ENCODE data around the gene FAM13A.

FAM13A gene

DNA sequence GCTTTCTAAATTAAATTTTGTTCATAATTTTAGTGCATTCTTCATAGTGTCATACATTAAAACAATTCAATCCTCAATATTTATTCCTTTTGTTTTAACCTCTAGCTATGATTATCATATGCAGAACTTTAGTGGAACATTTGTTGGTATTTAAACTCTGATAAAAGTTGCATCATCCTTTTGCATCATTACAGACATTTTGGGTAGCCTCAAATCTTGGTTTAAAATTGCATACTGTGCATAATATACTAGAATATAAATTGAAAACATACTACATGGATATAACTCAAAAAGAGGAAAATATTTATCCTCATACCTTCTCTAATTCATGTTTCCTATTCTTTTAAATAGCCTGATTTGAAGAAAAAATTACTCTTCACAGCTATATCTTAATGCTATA lies 262.0 kb downstream of the FAM13A start:
- DNase-seq (ENCODE audit: low read depth) = no peak
- H3K4me3 ChIP-seq (ENCODE audit: low read depth, low read length) = no peak overlapping the region
- TF ChIP-seq, protein P1, sequence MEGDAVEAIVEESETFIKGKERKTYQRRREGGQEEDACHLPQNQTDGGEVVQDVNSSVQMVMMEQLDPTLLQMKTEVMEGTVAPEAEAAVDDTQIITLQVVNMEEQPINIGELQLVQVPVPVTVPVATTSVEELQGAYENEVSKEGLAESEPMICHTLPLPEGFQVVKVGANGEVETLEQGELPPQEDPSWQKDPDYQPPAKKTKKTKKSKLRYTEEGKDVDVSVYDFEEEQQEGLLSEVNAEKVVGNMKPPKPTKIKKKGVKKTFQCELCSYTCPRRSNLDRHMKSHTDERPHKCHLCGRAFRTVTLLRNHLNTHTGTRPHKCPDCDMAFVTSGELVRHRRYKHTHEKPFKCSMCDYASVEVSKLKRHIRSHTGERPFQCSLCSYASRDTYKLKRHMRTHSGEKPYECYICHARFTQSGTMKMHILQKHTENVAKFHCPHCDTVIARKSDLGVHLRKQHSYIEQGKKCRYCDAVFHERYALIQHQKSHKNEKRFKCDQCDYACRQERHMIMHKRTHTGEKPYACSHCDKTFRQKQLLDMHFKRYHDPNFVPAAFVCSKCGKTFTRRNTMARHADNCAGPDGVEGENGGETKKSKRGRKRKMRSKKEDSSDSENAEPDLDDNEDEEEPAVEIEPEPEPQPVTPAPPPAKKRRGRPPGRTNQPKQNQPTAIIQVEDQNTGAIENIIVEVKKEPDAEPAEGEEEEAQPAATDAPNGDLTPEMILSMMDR (IDR thresholded peaks at IDR 0.05; ENCODE audit: control insufficient read depth, extremely low read depth, insufficient read depth) = no peak

GRCh38 chr4:88794087-88794690 lies 262.8 kb downstream of the FAM13A start:
- no peak for DNase-seq (ENCODE audit: low read depth)
- TF ChIP-seq, protein P1 (IDR thresholded peaks at IDR 0.05; ENCODE audit: control insufficient read depth, extremely low read depth, insufficient read depth) = no peak
- H3K4me3 ChIP-seq (ENCODE audit: low read depth, low read length) = no peak overlapping the region

DNA sequence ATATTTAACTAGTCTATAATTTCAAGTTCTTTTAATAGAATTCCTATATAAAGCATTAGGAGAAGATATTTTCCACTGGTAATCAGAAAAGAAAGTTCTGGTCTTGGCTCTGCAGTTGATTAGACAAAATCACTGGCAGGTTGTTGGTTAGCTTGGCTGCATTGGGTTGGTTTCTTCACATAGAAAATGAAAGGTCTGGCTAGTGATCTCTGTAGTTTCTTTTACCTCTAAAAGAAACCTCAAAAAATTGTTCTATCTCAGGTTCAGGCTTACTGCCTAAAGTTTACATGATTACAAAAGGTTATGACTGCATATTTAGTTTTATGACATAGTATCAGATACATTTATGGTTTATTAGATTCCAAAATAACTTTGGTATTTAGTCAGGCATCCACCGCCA lies 263.5 kb downstream of the FAM13A start:
- TF ChIP-seq, protein P1 (IDR thresholded peaks at IDR 0.05; ENCODE audit: control insufficient read depth, extremely low read depth, insufficient read depth) = no peak
- no peak for DNase-seq (ENCODE audit: low read depth)

GRCh38 chr4:88792821-88793220 lies 264.2 kb downstream of the FAM13A start:
- no peak for DNase-seq (ENCODE audit: low read depth)
- TF ChIP-seq, protein P1 (IDR thresholded peaks at IDR 0.05; ENCODE audit: control insufficient read depth, extremely low read depth, insufficient read depth) = no peak
- H3K4me3 ChIP-seq (ENCODE audit: low read depth, low read length) = no peak overlapping the region

More for the DNA sequence above, 263.5 kb downstream of the FAM13A start:
- no peak overlapping the region for H3K4me3 ChIP-seq (ENCODE audit: low read depth, low read length)

DNA sequence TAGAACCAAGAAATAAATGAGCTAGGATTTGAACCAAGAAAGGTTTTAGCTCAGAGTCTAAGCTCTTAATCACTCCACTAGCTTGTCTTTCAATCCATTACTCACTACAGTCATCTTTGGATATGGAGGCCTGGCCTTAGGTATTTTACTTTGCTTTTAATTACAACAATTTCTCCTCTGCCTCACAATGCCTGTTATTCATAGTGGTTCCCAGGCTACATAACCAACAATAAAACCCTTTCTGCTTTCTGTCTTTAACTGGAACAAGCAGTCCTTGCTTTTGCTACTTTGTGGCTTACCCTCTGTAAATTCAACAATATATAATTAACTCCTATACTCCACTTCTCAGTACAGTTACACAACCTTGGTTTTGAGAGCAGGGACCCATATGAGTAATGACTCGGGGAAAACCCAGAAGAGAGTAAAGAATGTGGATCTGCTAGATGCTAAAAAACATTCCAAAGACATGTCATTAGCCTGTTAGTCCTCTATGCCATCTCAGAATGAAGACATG lies 264.7 kb downstream of the FAM13A start:
- H3K4me3 ChIP-seq (ENCODE audit: low read depth, low read length) = no peak overlapping the region
- TF ChIP-seq, protein P1 (IDR thresholded peaks at IDR 0.05; ENCODE audit: control insufficient read depth, extremely low read depth, insufficient read depth) = no peak
- DNase-seq (ENCODE audit: low read depth) = no peak

GRCh38 chr4:88791274-88791673 lies 265.7 kb downstream of the FAM13A start:
- H3K4me3 ChIP-seq (ENCODE audit: low read depth, low read length) = no peak overlapping the region
- DNase-seq (ENCODE audit: low read depth) = no peak
- TF ChIP-seq, protein P1 (IDR thresholded peaks at IDR 0.05; ENCODE audit: control insufficient read depth, extremely low read depth, insufficient read depth) = peak; percentile 40

- no peak overlapping the region for H3K4me3 ChIP-seq (ENCODE audit: low read depth, low read length)
- TF ChIP-seq, protein P1 (IDR thresholded peaks at IDR 0.05; ENCODE audit: control insufficient read depth, extremely low read depth, insufficient read depth) = no peak
- no peak for DNase-seq (ENCODE audit: low read depth)
These were observed 268.1 kb downstream of the FAM13A start for GRCh38 chr4:88788895-88789294.

Measured in LNCaP clone FGC (cell line).